ENCODE results near the gene WDPCP. TPM values are rescaled to one million over a fixed set of nuclear protein-coding genes. Genes with fewer than 3 reads are reported as not detected.

WDPCP gene
- total and polyA plus RNA-seq, 2 of the 13 experiments (the other 11 are each of a cell fraction or from before 2014, with no cell fraction given): 2.9 to 5.2 TPM

- TF ChIP-seq TEF (CRISPR knock-in tag; IDR thresholded peaks at IDR 0.05) (peak; percentile 70; the same call in 1 of the 2 replicates), EED (CRISPR knock-in tag; IDR thresholded peaks at IDR 0.05) (no peak)
Observed at GRCh38 chr2:63099032-63099431, 489.2 kb downstream of the WDPCP start (continued).

- no peak for DNase-seq (ENCODE audit: low spot score)
- intact Hi-C loops (cut with micrococcal nuclease; ENCODE audit: unreplicated experiment): no loop called here
- Histone ChIP-seq H3K9ac (ENCODE audit: insufficient read depth, low read depth, low read length) (no peak overlapping the region), H3K79me2 (ENCODE audit: insufficient read depth, low read length) (no peaks in the 10 kb centered on the region), H3K4me2 (ENCODE audit: low read depth, low read length) (no peak overlapping the region), H3K27me3 (ENCODE audit: control insufficient read depth in 1 of 2, insufficient read depth in 2 of 2, low read length in 2 of 2) (no peaks in the 10 kb centered on the region; a peak in 1 of 5 replicates), H2AFZ (ENCODE audit: low read length) (no peak overlapping the region), H3K27ac (ENCODE audit: extremely low read length, insufficient read depth, low read length) (no peak overlapping the region), H3K36me3 (replicated peaks in 1 of 2; ENCODE audit: control insufficient read depth in 1 of 2, insufficient read depth in 2 of 2, low read length in 2 of 2) (no peaks in the 10 kb centered on the region), H3K4me1 (ENCODE audit: insufficient read depth, low read length) (peaks cover 13% of the 10 kb centered on the region), H3K9me3 (ENCODE audit: low read length) (no peaks in the 10 kb centered on the region), H3K4me3 (replicated peaks in 1 of 3; ENCODE audit: insufficient read depth in 1 of 3, low read depth in 2 of 3, low read length in 3 of 3) (no peak overlapping the region), H4K20me1 (ENCODE audit: insufficient read depth, low read length) (no peaks in the 10 kb centered on the region)
- no TSS peak for BruUV-seq (replicated peaks)
- in situ Hi-C loops (cut with HindIII; ENCODE audit: extremely low pct_ligation_motif_present, low pct_unique_long_range_greater_than_20kb): loop anchor here (25.0 kb wide), 1 partner anchor 191 kb away; no protein-coding TSS in a partner anchor
- ATAC-seq: no peak
- ChIA-PET CTCF (ENCODE audit: low intra/inter-chr PET ratio, low total read pairs) (no interaction called here), POLR2A (no interaction called here)
- 0% methylated on average over 1 of the region's 1 CpG for WGBS (ENCODE audit: low lambda C conversion rate)
- TF ChIP-seq E2F5 (CRISPR knock-in tag; conservative IDR thresholded peaks at IDR 0.05) (no peak), ATRX (CRISPR knock-in tag; IDR thresholded peaks at IDR 0.05; ENCODE audit: borderline replicate concordance) (no peak), NPAS2 (CRISPR knock-in tag; IDR thresholded peaks at IDR 0.05; ENCODE audit: borderline replicate concordance) (no peak), ZNF720 (CRISPR knock-in tag; IDR thresholded peaks at IDR 0.05) (no peak), ZSCAN31 (CRISPR knock-in tag; IDR thresholded peaks at IDR 0.05; ENCODE audit: low read depth) (no peak), ZNF556 (CRISPR knock-in tag; IDR thresholded peaks at IDR 0.05; ENCODE audit: borderline replicate concordance) (no peak), ATF5 (CRISPR knock-in tag; IDR thresholded peaks at IDR 0.05; ENCODE audit: low read depth) (no peak), ZNF790 (CRISPR knock-in tag; IDR thresholded peaks at IDR 0.05; ENCODE audit: borderline replicate concordance) (no peak), MZF1 (CRISPR knock-in tag; IDR thresholded peaks at IDR 0.05; ENCODE audit: borderline replicate concordance) (no peak), E2F2 (CRISPR knock-in tag; IDR thresholded peaks at IDR 0.05; ENCODE audit: borderline replicate concordance) (no peak)
- no peak for FAIRE-seq
Observed at GRCh38 chr2:63096491-63096890, 491.8 kb downstream of the WDPCP start.

Measured in HepG2 (cell line).